Stimulated activated CD4-positive, alpha-beta T cell treated with anti-CD3 and anti-CD28 coated beads, Interleukin-4, amount 100 ng/mL, for 1 hour (primary cell): ENCODE measurements around the gene PIGZ.

ENCODE experiments used
- DNase-seq: peaks from one replicate; pipeline ENCODE4 v3.0.0-alpha.2; 2020

Gene PIGZ

DNA sequence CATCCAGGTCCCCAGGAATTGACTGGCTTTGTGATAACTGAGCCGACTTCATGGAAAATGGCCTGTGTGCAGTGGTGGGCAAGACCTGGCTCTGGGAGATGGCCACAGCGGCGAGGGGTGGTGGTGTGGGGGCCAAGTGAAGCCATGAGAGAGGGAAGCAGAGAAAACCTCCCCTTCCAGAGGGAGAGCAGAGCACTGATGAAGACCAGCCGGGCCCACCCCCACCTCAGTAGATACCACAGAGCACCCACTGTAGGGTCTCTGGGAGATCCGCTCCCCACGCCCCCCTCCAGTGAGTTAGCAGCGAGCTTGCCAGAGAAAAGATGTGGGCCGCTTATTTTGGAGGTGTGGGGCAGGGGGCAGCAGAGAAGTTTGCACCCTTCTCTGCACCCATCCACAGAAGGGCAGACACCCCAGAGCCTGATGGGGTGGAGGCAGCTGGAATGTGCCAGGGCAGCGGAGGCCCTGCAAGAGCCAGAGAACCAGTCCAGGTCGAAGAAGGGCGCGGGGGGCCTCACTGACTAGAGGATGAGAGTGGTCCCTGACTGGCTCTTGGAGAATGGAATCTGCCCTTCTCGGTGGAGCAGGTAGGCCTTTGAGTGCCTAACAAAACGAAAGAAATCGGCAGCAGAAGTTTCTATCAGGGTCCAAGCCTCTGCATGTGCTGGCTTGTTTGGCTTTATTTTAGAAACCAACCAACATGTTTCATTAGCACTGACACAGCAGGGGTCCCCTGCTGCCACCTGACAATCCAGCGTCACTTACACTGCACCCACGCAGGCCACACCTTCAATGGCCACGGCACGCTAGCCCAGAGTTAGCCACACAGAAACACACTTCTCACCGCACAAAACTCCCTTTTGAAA lies 32.7 kb upstream of the PIGZ start:
- no peak for DNase-seq

DNA sequence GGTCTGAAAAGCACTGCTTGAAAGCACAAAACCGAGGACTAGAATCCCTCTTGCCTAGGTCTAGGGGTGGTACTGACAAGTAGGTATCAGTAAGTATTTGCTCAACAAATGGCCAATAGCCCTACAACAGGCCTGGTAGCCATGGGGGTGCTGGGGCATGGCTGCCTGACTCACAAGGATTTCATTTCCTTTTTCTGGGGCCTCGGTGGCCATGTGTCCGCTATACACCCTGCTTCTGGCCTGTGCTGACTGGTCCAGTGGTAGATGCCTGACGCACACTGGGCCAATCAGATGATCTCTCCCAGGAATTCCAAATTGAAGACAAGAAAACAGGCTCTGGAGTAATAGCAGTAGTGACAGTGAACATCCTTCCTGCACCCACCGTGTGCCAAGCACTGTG lies 31.6 kb upstream of the PIGZ start:
- DNase-seq = no peak

DNA sequence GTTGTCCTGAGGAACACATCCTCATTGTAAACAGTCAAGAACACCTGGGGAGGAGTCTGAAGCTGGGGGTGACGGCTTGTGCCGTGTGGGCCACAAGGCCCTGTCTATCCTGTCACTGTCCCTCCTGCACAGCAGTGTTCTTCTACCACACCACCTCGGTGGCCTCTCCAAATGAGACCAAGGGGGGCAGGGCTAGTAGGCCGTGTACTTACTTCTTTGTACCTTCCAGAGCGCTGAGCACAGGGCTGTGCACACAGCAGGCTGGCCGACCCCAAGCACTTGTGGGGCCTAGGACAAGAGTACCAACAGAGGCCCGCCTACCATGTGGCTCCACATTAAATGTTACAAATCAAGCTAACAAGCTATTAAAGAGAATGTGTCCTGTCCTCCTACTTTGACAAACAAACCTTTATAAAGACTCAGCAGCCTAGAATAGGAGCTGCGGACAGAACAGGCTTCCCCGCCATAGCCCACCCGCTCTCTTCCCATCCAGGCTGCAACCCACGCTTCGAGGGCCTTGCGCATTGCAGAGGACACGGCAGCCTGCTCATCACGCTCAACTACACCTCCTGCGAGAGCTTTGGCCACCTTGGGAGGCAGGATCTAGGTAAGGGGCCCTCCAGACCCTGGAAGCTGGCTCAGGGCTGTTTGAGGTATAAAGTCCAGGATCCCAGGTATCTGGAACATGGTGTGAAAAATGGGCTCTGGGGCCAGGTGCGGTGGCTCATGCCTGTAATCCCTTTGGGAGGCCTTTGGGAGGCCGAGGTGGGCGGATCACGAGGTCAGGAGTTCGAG lies 30.5 kb upstream of the PIGZ start:
- no peak for DNase-seq

DNA sequence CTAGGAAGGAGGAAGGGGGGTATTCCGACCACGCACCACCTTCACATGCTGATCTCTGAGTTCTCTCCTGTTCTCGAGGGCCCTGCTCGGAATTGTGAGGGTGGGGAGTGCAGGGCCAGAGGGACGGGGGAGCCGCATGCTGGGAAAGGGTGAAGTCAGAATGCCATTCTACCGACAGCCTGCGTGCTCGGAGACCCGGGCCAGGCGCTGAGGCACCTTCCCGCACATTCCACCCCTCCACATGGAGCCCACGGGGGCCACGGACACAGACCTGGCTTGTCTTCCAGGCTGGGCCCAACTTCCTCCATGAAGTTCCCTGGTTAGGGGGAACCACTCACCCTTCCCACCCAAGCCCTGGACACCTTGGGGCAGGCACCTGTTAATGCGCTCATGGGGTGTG lies 28.7 kb upstream of the PIGZ start:
- no peak for DNase-seq

DNA sequence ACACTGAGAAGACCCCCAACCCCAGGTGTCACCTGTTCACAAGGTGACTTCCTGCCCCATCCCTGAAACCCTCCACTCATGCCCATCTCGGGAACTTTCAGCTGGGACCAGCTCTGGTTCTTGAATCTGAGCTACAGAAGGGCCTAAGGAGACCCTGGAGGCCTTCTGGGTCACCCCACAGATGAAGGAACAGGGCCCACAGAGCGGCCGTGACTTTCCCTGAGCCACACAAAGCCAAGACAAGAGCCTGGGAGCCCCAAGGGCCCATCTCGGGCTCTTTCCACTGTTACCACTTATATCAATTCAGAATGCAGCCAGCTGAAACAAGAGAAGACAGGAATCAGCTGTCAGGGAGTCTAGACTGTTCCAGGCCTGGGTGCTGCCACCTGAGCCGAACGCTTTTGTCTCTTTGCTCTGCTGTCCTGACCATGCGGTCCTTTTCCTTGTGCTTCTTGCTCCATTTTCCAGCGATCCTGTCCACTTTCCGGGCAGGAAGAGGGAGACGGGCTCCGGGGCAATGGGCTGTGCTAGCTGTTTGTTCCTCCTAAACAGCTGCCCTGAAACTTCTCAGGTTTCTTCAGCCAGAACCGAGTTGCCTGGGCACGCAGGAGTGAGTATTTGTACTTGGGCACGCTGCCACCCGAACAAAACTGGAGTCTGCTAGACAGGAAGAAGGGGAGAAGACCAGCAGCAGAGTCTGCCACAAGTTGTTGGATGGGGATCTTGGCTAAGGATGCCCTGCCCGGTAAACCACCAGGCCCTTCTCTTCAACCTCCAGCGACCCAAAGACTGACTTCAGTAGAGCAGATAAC lies 28.0 kb upstream of the PIGZ start:
- no peak for DNase-seq

DNA sequence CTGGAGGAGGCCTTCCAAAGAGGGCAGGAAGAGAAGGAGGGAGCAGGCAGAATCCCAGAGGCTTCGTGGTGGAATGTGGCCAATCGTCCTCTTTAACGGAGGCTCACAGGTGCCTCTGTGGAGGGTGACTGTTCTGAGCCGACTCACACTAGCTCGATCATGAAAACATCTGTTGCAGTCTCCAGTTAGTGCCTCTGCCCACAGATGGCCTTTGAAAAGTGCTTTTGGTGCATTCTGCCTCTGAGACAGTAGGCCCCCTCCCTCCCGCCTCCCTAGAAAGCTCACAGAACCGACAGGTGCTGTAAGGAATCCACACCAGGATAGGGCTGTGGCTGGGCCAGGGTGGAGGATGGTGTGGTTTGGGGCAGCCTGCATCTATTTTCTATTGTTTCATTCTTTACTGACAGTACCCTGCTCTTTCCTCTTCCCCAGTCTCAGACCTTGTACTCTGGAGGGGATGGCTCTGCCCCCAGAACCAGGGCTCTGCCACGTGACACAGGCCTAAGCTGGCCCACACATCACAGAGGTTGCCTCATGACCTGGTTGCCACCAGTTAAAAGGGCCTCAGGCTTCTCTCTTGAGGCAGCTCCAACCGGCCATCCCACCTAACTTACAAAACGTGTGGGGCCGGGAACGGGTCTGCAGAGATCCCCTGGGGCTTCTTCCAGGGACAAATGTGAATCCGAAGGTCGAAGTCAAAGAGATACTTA lies 27.2 kb upstream of the PIGZ start:
- no peak for DNase-seq

DNA sequence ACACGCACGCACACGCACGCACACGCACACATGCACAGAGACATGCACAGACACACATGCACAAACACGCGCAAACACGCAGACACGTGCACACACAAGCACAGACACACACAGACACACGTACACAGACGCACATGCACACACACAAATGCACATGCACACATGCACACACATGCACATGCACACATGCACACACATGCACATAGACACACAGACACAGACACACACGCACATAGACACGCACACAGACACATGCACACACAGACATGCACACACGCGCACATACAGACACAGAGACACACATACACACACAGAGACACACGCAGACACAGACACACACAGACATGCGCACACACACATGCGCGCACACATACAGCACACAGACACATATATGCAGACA lies 26.4 kb upstream of the PIGZ start:
- DNase-seq = no peak

DNA sequence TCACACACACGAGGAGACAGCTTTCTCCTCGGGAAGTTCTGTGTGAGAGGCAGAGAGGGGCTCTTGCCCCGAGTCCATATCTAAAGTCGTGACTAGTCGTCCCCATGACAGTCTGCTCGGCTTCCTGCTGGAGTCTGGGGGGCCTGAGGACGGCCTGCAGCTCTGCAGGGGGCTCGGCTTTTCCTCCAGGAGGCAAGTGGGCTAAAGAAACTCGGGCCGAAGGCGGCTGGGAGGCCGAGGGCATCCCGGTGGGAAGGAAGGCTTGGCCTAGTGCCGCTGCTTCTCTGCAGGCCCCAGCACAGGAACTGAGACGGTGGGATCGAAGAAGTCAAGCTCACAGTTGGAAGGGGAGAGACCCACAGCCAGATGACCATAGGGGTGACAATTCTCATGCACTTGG lies 25.4 kb upstream of the PIGZ start:
- DNase-seq = no peak

DNA sequence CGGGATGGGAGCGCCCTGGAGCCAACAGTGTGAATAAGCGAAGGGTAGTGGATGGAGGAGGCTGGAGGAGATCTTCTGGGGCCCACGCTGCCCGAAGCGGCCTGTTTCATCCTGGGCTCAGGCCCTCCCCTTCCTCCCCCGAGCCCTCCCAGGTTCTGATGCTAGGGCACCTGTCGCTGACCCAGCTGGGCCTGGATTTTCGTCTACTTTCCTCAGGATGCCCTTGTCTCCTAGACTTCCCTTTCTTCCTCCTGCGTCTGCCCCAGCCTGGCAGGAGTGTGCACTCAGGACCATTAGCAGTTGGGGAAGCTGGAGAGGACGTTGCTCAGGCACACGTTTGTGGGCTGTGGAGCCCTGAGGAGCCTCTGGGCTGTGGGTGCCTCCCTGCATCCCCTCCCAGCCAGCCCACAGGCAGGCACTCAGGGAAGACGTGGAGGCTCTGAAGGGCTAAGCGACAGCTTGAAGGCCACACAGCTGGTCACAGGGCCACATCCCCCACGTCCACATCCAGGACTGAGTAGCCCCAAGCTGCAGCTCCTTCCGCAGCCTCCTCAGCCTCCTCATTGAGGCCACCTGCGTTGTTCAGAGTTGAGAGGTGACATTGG lies 23.9 kb upstream of the PIGZ start:
- DNase-seq = no peak

DNA sequence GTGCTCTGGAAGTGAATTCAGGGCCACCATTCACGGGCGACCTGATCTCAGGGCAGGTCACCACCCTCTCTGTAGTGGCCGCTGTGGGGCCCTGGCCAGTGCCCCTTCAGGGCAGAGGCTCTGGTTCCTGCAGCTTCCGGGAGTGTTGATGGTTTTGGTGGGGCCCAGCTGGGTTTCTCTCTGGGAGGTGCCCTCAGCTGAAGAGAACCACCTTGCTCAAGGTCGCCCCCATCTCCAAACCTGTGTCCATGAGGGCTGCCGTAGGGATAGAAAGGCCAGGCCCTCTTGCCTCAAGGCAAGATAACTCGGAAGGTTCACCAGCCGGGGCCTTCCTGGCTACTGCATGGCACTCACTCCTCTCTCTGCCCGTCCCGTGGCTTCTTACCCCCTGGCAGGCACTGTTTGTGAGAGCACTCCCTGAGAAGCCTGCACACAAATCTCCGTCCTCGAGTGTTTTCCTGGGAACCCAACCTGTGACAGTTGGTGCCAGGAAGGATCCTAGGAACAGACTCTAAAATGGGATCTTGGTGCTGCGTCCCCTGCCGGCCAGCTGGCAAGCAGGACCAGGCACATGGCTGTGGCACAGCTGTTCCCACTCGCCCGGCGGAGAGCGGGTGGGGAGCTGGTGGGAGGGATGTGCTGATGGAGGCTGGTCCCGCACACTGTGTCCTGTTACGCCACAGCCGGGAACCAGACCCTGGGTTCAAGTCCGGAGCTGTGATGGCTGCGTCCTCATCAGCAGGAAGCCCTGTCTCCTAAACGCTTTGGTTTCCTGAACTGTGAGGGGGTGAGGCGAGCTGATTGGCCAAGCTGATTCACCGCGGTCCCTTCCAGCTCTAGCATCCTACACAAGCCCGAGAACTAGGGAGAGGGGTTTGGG lies 23.2 kb upstream of the PIGZ start:
- DNase-seq = no peak

DNA sequence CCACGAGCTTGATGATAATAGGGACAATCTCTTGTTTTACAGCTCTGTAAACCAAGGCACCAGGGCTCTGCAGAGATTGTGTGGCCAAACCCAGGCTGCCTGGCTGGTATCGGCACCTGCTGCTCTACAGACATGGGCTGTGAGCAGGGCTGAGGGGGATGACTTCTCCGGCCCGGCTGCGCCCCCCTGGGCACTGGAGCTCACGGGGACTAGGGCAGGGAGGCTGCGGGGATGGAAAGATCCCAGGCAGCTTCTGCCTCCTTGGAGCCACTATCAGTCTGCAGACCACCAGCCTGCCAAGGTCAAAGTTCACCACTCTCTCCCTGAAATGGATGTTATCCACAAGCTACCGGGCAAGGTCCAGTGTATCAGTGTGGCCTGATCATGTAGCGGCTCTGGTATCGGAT lies 22.0 kb upstream of the PIGZ start:
- no peak for DNase-seq

DNA sequence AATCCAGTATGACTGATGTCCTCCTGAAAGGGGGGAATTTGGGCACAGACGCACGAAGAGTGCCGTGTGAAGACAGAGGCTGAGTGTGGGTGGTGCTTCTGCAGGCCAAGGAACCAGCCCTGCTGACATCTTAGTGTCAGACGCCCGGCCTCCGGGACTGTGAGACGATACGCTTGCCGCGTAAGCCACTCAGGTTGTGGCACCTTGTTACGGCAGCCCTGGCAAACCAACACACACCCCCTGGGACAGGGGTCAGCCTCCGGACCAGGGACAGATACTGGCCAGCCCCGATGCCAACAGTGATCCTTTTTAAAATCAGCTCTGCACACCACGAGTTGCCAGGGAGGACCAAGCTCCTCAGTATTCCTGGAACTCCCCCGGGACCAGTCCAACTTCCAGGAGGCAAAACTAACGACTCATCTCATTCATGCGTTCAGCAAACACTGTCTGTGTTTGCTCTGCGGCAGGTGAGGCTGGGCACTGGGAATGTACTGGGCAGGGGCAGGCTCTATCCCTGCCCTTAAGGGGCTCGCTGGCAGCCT lies 21.2 kb upstream of the PIGZ start:
- no peak for DNase-seq

DNA sequence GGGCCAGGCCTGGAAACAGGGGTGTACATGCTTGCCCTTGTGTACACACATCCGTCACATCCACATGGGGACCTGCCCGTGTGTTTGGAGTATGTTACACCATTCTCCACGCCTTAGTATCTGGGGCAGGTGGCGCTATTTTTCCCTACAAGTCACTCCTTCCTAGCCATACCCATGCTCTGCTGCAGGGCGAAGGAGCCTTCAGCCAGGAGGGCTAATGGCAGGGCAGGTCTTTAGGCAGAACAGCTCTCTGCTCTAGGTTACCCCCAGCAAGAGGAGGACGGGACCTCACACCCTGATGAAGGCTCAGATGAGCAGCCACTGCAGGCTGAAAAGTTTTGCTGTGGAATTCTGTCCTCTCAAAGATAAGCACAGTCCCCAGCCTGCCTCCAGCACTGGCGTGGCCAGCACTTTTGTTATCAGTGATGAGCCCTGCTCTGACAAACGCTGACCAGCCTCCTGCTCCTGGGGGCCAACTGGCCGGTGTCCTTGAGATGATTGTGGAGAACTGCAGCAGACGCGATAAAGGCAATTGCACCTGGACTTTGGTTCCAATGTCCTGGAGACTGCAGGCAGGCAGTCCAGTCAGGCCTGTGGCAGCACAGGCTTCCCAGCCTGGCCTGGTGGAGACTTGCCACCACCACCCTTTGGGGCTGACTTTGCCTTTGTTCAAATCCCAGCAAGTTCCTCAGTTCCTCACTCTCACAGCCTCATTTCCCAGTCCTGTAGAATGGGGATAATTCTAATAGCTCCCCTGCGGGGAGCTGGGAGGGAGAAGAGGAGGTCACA lies 19.8 kb upstream of the PIGZ start:
- no peak for DNase-seq

DNA sequence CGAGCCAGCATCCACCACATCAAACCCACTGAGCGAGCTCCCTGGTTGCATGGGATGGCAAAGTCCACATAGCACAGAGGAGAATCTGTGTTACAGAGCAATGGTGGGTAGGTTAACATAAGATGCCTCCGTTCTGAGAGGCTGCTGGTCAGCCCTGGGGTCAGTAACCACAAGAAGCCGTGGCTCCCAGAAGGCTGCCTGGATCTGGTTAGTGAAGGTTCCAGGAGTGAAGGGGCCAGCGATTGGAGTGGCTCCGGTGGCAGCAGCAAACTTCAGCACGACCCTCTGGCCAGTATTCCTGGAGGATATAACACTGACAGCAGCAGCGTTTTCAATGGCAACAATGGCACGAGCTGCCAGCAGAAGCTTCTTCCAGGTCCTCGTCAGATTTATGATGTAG lies 18.4 kb upstream of the PIGZ start:
- DNase-seq = no peak

DNA sequence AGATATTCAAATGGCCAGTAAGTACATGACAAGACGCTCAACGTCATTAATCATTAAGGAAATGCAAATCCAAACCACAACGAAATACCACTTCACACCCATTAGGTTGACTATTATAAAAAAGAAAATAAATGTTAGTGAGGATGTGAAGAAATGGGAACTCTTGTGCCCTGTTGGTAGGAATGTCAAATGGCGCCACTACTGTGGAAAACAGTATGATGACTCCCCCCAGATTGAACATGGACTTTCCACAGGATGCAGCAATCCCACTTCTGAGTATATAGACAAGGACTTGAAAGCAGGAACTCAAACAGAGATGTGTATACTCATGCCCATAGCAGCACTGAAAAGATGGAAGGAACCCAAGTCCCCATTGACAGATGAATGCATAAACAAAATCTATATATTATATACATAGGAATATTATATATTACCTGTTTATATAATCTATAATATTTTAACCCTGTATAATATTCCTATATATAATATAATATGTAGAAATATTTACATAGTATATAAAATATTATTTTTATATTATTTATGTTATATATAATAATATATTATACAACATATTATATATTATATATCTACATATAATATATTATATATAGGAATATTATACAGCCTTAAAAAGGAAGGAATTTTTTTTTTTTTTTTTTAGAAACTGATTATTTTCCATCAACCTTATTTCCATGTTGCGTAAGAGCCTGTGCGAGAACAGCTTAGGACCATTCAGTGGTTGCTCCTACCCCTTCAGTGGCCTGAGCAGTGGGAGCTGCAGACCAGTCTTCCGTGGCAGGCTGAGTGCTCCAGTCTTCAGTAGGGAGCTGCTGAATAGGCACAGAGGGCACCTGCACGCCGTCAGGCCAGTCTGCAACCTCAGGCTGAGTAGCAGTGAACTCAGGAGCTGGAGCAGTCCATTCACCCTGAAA lies 17.6 kb upstream of the PIGZ start:
- no peak for DNase-seq

DNA sequence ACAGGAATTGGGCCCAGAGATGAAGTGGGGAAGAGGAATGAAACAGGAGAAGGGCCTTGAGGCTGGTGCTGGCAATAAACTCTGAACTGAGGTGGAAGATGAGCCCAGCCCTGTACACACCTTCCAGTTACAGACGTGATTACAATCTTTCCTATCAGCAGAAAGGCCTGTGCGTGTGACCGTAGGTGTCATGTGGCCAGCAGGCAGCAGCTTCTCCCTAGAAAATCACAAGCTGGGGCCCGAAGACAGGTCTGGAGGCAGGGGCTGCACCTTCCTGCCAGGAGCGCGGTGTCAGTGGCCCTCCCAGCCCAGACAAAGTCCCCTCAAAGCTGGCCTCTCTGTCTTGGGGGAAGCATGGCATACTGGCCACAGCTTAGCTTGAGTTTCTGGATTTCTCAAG lies 16.7 kb upstream of the PIGZ start:
- no peak for DNase-seq

DNA sequence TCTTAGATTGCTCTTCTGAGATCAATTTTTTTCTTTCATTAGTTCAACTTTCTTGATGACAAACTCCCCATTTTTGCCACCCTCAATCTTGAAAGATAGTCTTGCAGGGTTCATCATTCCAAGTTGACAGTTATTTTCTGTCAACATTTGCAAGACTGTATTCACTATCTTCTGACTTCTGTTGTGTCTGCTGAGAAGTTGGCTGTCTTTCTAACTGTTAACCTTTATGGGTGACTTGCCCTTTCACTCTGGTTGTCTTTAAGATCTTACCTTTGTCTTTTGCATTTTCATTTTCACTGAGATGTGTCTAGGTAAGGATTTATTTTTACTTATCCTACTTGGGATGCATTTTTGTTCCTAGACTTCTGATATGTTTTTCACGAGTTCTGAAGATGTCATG lies 14.6 kb upstream of the PIGZ start:
- no peak for DNase-seq

DNA sequence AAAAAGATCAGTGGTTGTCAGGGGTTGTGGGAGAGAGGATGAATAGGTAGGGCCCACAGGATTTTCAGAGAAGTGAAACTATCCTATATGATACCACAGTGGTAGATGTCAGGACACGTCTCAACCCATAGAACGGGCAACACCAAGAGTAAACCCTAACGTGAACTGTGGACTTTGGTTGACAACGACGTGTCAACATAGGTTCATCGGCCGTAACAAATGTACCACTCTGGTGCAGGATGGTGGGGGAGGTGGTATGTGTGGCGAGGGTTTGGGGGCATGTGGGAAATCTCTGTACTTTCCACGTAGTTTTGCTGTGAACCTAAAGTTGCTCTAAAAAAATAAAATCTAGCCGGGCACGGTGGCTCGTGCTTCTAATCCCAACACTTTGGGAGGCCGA lies 13.0 kb upstream of the PIGZ start:
- no peak for DNase-seq

DNA sequence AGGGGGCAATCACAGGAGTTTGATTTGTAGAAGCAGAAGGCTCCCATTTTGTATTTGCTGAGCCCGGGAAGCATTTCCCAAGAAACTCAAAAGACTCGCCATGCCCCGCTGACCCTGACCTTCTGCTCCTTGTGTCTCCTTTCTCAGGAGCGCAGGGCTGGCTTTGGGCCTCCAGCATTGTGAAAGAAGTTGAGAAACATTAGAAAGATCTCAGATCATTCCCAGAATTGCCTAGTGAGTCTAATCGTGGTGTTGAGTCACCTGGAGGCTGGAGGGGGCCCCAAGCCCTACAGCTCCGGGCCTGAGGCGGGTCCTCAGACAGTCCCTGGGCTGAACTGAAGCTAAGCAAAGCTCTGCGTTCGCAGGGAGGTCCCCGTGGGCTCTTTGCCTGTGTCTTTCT lies 10.9 kb upstream of the PIGZ start:
- no peak for DNase-seq
